Fibroblast of lung (primary cell): Measurements from ENCODE around the gene ZNF750. TPM values are rescaled to one million over a fixed set of nuclear protein-coding genes. Genes with fewer than 3 reads are reported as not detected.
A peak's percentile ranks its signal among the peaks of the same experiment; 100 is the strongest.

Source experiments
- DNase-seq, 2 donors: peaks; one replicate each; pipeline versions ENCODE4 v3.0.0 to v3.0.0-alpha.2; 2010; ENCODE audit warnings: low read depth in 2 of 2
- H2AFZ ChIP-seq: 2 replicates; pipeline ENCODE4 v1.5.1; 2012; ENCODE audit warnings: low read length, control low read depth, inconsistent platforms
- H3K27ac ChIP-seq: 2 replicates; pipeline ENCODE4 v1.5.1; 2011; ENCODE audit warnings: low read length, control low read depth; ENCODE audit not compliant: insufficient read depth
- H3K27me3 ChIP-seq: 2 replicates; pipeline ENCODE4 v1.5.1; 2011; ENCODE audit warnings: mild to moderate bottlenecking, low read length; ENCODE audit not compliant: control insufficient read depth, insufficient read depth
- H3K36me3 ChIP-seq: 2 replicates; pipeline ENCODE4 v1.5.1; 2011; ENCODE audit warnings: low read length; ENCODE audit not compliant: control insufficient read depth, insufficient read depth
- H3K4me1 ChIP-seq: 2 replicates; pipeline ENCODE4 v1.5.1; 2011; ENCODE audit warnings: low read length; ENCODE audit not compliant: control insufficient read depth, insufficient read depth; ENCODE audit errors: extremely low read depth
- H3K4me2 ChIP-seq: 2 replicates; pipeline ENCODE4 v1.5.1; 2011; ENCODE audit warnings: low read length, control low read depth; ENCODE audit not compliant: insufficient read depth; ENCODE audit errors: extremely low read depth
- H3K4me3 ChIP-seq, 4 experiments: fragments of 200-600 bp in 1 of 4; sonication (generic) in 1 of 4; replicated peaks in 1 of 4; 2 replicates each; pipeline ENCODE4 v1.5.1; 2011 to 2016; ENCODE audit warnings: low read length in 4 of 4, low read depth in 3 of 4, mild to moderate bottlenecking in 3 of 4, control low read depth in 2 of 4, inconsistent platforms in 1 of 4, mixed read lengths in 1 of 4; ENCODE audit not compliant: insufficient read depth in 1 of 4; ENCODE audit errors: control extremely low read depth in 1 of 4
- H3K79me2 ChIP-seq: 2 replicates; pipeline ENCODE4 v1.5.1; 2012; ENCODE audit warnings: mild to moderate bottlenecking, low read length, inconsistent platforms; ENCODE audit not compliant: control insufficient read depth, insufficient read depth
- H3K9ac ChIP-seq: 2 replicates; pipeline ENCODE4 v1.5.1; 2011; ENCODE audit warnings: mild to moderate bottlenecking, low read length, control low read depth; ENCODE audit not compliant: insufficient read depth
- H3K9me3 ChIP-seq: 2 replicates; pipeline ENCODE4 v1.5.1; 2012; ENCODE audit warnings: low read depth, low read length; ENCODE audit not compliant: control insufficient read depth, insufficient read depth
- H4K20me1 ChIP-seq: 2 replicates; pipeline ENCODE4 v1.5.1; 2011; ENCODE audit warnings: low read length; ENCODE audit not compliant: control insufficient read depth, insufficient read depth; ENCODE audit errors: extremely low read depth
- EZH2 ChIP-seq: IDR thresholded peaks from 2 replicates; pipeline ENCODE4 v1.5.1; 2012; ENCODE audit warnings: low read length, control low read depth, mild to moderate bottlenecking; ENCODE audit errors: missing control alignments
- polyA plus RNA-seq, 2 donors: library from polyadenylated mRNA; depleted of rRNA in 1 of 2; stranded (reverse) in 1 of 2; unstranded in 1 of 2; fragments of >200 nt; gene quantifications; 2 replicates each; pipeline ENCODE4 v1.2.1, GENCODE V29; 2011 to 2012; ENCODE audit warnings: missing spikeins in 1 of 2
- total RNA-seq: library from RNA; depleted of rRNA; stranded (reverse); fragments of >200 nt; gene quantifications from 2 replicates; pipeline ENCODE4 v1.2.1, GENCODE V29; 2014
- TF ChIP-seq, protein P1 (sequence below), 2 donors: IDR thresholded peaks in 1 of 2; conservative IDR thresholded peaks in 1 of 2; 1 replicate in 1 of 2; 2 replicates in 1 of 2; pipeline ENCODE4 v1.5.1; 2011 to 2012; ENCODE audit warnings: low read length in 2 of 2, control low read depth in 1 of 2, inconsistent platforms in 1 of 2, low read depth in 1 of 2, mild to moderate bottlenecking in 1 of 2

The ZNF750 gene
- total and polyA plus RNA-seq, 2 donors (not counting 1 experiment from before 2014, with no cell fraction given), result not detected

DNA sequence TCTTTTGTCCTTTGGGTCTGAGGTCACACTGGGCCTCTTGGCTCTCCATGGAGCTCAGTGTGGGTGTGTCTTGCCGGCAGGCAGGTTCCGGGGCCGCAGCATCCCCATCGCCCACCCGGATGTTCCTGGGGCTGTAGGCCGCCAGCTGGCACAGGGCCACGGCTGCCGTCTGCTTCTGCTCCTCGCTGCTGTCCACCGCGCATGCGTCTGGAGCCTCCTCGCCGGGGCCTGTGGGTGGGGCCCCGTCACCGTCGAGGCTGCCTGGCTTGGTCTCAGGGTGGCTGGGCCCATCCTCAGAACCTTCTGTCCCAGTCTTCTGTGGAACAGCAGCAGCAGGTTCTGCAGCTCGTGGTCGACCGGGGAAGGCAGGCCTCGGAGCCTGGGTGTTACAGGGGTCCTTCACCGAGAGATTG, 9.6 kb downstream of the ZNF750 start:
- Histone ChIP-seq H4K20me1 (no peaks in the 10 kb centered on the region), H3K79me2 (no peaks in the 10 kb centered on the region), H3K4me2 (no peak overlapping the region), H3K27me3 (no peaks in the 10 kb centered on the region), H2AFZ (peak overlapping the region; percentile 67), H3K4me3 (no peak overlapping the region), H3K36me3 (no peaks in the 10 kb centered on the region), H3K9ac (no peak overlapping the region), H3K27ac (no peak overlapping the region), H3K9me3 (no peaks in the 10 kb centered on the region), H3K4me1 (no peaks in the 10 kb centered on the region)
- DNase-seq, result peak; percentile 18 to 54
- TF ChIP-seq EZH2, result no peak
- TF ChIP-seq, protein P1, sequence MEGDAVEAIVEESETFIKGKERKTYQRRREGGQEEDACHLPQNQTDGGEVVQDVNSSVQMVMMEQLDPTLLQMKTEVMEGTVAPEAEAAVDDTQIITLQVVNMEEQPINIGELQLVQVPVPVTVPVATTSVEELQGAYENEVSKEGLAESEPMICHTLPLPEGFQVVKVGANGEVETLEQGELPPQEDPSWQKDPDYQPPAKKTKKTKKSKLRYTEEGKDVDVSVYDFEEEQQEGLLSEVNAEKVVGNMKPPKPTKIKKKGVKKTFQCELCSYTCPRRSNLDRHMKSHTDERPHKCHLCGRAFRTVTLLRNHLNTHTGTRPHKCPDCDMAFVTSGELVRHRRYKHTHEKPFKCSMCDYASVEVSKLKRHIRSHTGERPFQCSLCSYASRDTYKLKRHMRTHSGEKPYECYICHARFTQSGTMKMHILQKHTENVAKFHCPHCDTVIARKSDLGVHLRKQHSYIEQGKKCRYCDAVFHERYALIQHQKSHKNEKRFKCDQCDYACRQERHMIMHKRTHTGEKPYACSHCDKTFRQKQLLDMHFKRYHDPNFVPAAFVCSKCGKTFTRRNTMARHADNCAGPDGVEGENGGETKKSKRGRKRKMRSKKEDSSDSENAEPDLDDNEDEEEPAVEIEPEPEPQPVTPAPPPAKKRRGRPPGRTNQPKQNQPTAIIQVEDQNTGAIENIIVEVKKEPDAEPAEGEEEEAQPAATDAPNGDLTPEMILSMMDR (conservative IDR thresholded peaks at IDR 0.05 in 1 of 2, IDR thresholded peaks at IDR 0.05 in 1 of 2; ENCODE audit: low read depth in 1 of 2, low read length in 2 of 2), result no peak

DNA sequence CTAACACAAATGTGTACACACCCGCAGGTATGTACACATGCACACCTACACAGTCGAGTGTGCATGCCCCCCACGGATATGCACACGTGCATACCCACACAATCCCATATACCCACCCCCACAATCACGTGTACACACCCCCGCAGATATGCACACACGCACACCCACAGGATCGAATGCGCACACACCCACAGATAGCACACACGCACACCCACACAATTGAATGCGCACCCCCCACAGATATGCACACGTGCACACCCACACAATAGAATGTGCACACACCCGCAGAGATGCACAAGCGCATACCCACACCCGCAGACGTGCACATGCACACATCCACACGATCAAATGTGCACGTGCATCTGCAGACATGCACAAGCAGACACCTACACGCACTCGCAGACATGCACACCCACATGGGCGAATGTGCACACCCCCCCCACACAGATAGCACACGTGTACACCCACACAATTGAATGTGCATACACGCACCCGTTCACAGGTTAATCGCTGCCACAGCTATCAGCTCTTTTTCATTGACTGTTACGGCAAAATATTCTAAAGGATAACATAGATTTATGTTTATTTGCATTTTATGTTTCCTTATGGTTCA, 10.8 kb downstream of the ZNF750 start:
- no peaks in the 10 kb centered on the region for H3K9me3 ChIP-seq
- no peaks in the 10 kb centered on the region for H3K79me2 ChIP-seq
- H3K4me3 ChIP-seq, result no peak overlapping the region
- H3K27ac ChIP-seq, result no peak overlapping the region
- no peaks in the 10 kb centered on the region for H3K4me1 ChIP-seq
- TF ChIP-seq EZH2, result no peak
- TF ChIP-seq, protein P1 (conservative IDR thresholded peaks at IDR 0.05 in 1 of 2, IDR thresholded peaks at IDR 0.05 in 1 of 2; ENCODE audit: low read depth in 1 of 2, low read length in 2 of 2), result no peak
- no peaks in the 10 kb centered on the region for H4K20me1 ChIP-seq
- H3K9ac ChIP-seq, result no peak overlapping the region
- DNase-seq, result no peak
- no peak overlapping the region for H2AFZ ChIP-seq
- H3K36me3 ChIP-seq, result no peaks in the 10 kb centered on the region
- no peaks in the 10 kb centered on the region for H3K27me3 ChIP-seq
- H3K4me2 ChIP-seq, result no peak overlapping the region

GRCh38 chr17:82826956-82827355, 12.9 kb downstream of the ZNF750 start:
- no peak for DNase-seq
- H3K79me2 ChIP-seq, result no peaks in the 10 kb centered on the region
- no peak overlapping the region for H3K4me2 ChIP-seq
- no peak overlapping the region for H3K9ac ChIP-seq
- H3K36me3 ChIP-seq, result no peaks in the 10 kb centered on the region
- H3K4me1 ChIP-seq, result no peaks in the 10 kb centered on the region
- H4K20me1 ChIP-seq, result no peaks in the 10 kb centered on the region
- H3K27ac ChIP-seq, result no peak overlapping the region
- H2AFZ ChIP-seq, result no peak overlapping the region
- TF ChIP-seq, protein P1 (conservative IDR thresholded peaks at IDR 0.05 in 1 of 2, IDR thresholded peaks at IDR 0.05 in 1 of 2; ENCODE audit: low read depth in 1 of 2, low read length in 2 of 2), result no peak
- no peak for TF ChIP-seq EZH2
- no peaks in the 10 kb centered on the region for H3K27me3 ChIP-seq
- no peak overlapping the region for H3K4me3 ChIP-seq
- H3K9me3 ChIP-seq, result no peaks in the 10 kb centered on the region
